ENCODE measurements around the gene ARHGEF2.
"Not testable (repeated sequence)": the region's sequence is repeated elsewhere in the genome, so short reads cannot be mapped to it uniquely, and the experiment has no call there.

The ARHGEF2 gene

DNA sequence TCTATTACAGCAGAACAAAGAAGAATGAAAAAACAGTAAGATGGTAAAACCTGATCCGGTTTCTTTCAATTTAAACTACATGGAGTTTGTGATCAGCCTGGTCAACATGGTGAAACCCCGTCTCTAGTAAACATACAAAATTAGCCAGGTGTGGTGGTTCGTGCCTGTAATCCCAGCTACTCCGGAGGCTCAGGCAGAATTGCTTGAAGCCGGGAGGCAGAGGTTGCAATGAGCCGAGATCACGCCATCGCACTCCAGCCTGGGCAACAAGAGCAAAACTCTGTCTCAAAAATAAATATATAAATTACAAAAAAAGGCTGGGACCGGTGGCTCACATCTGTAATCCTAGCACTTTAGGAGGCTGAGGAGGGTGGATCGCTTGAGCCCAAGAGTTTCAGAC lies 47.6 kb downstream of the ARHGEF2 start:
- not testable (repeated sequence) for H3K36me3 Mint-ChIP-seq; DNase-seq (ENCODE audit: low spot score in 2 of 2); H3K4me3 Mint-ChIP-seq; ATAC-seq; H3K9me3 Mint-ChIP-seq
- H3K27ac Mint-ChIP-seq: peak overlapping the region; percentile 79
- peaks cover 23% of the 10 kb centered on the region for H3K4me1 Mint-ChIP-seq

DNA sequence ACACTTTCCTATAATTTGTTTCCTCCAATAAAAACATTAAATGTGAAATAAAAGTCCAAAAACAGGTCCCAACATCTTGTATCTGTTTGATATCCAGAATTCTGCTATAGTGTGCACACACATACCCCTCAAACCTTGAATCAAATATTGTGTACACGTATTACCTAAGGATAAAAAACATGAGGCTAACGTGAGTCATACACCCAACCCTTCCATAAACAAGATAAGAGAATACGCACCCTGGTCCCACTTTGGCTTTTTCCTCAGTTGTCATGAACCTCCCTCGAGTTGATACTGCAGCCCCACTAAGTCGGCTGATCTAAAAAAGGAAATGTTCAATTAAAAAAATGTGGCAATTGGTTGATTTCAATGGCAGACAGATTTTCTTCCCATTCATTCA lies 49.3 kb downstream of the ARHGEF2 start:
- peaks cover 23% of the 10 kb centered on the region for H3K4me1 Mint-ChIP-seq
- H3K36me3 Mint-ChIP-seq: no peaks in the 10 kb centered on the region
- no peak overlapping the region for H3K27ac Mint-ChIP-seq
- no peak overlapping the region for H3K4me3 Mint-ChIP-seq
- no peak for DNase-seq (ENCODE audit: low spot score in 2 of 2)
- no peak for ATAC-seq
- H3K9me3 Mint-ChIP-seq: no peaks in the 10 kb centered on the region

DNA sequence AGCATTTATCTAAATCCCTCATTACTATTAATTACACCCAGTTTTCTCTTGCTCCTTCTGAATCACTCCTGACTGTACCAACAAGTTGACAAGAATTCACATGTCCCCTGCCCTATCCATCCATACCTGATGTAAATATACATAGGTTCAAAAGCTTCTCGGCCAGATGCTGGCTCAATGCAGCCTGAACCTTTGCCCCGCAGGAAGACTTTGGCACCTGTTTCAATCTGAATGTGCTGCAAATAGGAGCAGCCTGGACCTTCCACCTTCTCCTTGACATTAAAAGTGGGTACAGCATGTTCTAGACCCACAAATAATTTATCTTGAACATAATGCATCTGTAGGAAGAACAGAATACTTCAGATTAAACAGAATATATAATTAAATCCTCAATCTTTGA lies 52.8 kb downstream of the ARHGEF2 start:
- ATAC-seq: no peak

DNA sequence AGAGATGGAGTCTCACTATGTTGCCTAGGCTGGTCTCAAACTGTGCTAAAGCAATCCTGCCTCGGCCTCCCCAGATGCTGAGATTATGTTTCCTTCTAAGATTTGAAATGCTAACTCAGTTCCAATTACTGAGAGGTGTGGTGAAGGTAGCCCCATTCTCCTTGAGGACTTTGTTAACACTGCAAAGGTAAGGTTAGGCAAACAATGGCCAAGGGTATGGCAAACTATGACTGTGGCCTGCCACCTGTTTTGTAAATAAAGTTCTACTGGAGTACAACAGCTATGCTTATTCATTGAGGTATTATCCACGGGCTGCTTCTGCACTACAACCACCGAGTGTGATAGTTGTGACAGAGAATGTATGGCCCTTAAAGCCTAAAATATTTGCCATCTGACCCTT lies 57.6 kb downstream of the ARHGEF2 start:
- Mint-ChIP-seq H3K27ac (no peak overlapping the region), H3K4me3 (no peak overlapping the region), H3K4me1 (peaks cover 7% of the 10 kb centered on the region), H3K9me3 (no peaks in the 10 kb centered on the region), H3K36me3 (no peaks in the 10 kb centered on the region)
- ATAC-seq (no peak), DNase-seq (ENCODE audit: low spot score in 2 of 2) (no peak)

More for the DNA sequence above, 52.8 kb downstream of the ARHGEF2 start:
- Mint-ChIP-seq H3K36me3 (no peaks in the 10 kb centered on the region), H3K9me3 (no peaks in the 10 kb centered on the region), H3K27ac (peak overlapping the region; percentile 54), H3K4me3 (no peak overlapping the region), H3K4me1 (peaks cover 21% of the 10 kb centered on the region)
- no peak for DNase-seq (ENCODE audit: low spot score in 2 of 2)

DNA sequence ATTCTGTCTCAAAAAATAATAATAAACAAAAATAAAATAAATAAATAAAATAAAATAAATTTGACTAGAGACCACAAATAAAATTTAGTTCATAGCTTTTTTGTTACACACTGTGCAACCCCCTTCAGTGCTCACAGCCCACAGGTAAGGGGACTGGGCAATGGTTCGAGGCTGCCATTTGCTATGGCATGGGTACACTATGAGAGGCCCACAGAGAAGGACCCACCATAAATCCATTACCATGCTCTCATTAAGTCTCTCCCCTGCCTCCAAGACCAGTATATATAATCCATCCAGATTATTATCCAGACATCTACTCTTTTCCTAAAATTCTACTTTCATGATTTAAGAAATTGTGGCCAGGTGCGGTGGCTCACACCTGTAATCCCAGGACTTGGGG lies 58.5 kb downstream of the ARHGEF2 start:
- no peak for ATAC-seq
- no peaks in the 10 kb centered on the region for H3K36me3 Mint-ChIP-seq

DNA sequence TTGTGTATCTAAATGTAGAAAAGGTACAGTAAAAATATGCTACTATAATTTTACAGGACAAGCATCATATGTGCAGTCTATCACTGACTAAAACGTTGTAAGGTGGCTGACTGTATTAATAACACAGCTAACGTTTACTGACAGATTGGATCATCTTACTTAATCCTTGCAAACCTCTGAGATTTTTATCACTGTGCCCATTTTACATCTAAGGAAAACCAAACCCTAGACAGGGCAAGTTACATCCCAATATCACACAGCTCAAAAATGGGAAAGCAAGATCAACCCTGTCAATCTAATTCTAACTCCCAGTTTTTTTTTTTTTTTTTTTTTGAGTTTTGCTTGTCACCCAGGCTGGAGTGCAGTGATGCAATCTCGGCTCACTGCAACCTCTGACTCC lies 59.7 kb downstream of the ARHGEF2 start:
- ATAC-seq (no peak), DNase-seq (ENCODE audit: low spot score in 2 of 2) (no peak)
- no peak overlapping the region for H3K27ac Mint-ChIP-seq
- no peaks in the 10 kb centered on the region for H3K9me3 Mint-ChIP-seq
- no peaks in the 10 kb centered on the region for H3K36me3 Mint-ChIP-seq
- H3K4me3 Mint-ChIP-seq: no peak overlapping the region
- peaks cover 7% of the 10 kb centered on the region for H3K4me1 Mint-ChIP-seq

More for the DNA sequence above, 58.5 kb downstream of the ARHGEF2 start:
- Mint-ChIP-seq H3K27ac (no peak overlapping the region), H3K9me3 (no peaks in the 10 kb centered on the region), H3K4me3 (no peak overlapping the region), H3K4me1 (peaks cover 7% of the 10 kb centered on the region)
- DNase-seq (ENCODE audit: low spot score in 2 of 2): no peak

DNA sequence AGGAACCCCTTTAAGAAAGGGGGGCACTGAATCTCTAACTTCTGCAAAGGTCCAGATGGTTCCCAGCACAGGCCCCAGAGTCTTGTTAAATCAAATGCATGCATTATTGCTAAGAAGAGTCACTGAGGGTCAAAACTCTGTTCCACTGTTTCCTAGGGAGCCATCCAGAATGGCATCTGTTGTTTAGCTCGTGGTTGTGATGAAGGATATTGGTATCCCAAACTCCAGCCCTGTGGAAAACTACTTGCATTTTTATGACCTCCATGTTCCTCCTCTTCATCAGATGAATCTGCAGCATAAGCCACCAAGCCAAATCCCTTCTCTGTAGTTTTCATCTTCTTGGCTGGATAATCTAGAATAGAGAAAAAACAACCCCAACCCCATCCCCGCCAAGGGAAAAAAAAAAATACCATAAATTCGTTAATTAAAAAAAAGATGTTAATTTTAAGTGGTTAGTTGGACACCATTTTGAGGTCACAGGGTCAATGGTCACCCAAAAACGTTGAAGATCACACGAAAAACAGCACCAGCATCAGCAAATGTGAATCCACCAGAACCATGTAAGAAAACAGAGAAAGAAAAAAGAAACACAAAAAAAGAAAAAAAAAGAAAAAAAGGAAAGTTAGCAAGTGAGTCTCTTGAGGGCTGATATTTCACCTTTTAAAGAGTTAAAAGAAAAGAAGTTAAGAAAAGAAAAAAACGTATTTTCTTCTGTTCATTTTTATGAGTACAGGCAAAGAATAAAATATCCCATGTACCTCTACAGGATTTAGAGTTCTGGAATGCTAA lies 64.2 kb downstream of the ARHGEF2 start:
- no peaks in the 10 kb centered on the region for H3K9me3 Mint-ChIP-seq
- H3K27ac Mint-ChIP-seq: no peak overlapping the region
- H3K4me1 Mint-ChIP-seq: peaks cover 24% of the 10 kb centered on the region
- no peak overlapping the region for H3K4me3 Mint-ChIP-seq
- no peak for ATAC-seq
- H3K36me3 Mint-ChIP-seq: no peaks in the 10 kb centered on the region
- no peak for DNase-seq (ENCODE audit: low spot score in 2 of 2)

DNA sequence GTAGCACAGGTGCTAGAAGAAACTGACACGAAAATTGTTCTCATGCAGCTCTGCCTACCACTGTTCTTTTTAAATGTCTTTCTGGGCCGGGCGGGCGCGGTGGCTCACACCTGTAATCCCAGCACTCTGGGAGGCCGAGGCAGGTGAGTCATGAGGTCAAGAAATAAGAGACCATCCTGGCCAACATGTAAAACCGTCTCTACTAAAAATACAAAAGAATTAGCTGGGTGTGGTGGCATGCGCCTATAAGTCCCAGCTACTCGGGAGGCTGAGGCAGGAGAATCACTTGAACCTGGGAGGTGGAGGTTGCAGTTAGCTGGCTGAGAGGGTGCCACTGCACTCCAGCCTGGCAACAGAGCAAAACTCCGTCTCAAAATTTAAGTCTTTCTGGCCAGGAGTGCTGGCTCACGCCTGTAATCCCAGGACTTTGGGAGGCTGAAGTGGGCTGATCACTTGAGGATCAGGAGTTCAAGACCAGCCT lies 66.3 kb downstream of the ARHGEF2 start:
- DNase-seq (ENCODE audit: low spot score in 2 of 2): no peak
- no peak for ATAC-seq
- Mint-ChIP-seq H3K27ac (peak overlapping the region; percentile 98), H3K9me3 (no peaks in the 10 kb centered on the region), H3K4me3 (peak overlapping the region; percentile 95), H3K36me3 (no peaks in the 10 kb centered on the region), H3K4me1 (peaks cover 24% of the 10 kb centered on the region)

DNA sequence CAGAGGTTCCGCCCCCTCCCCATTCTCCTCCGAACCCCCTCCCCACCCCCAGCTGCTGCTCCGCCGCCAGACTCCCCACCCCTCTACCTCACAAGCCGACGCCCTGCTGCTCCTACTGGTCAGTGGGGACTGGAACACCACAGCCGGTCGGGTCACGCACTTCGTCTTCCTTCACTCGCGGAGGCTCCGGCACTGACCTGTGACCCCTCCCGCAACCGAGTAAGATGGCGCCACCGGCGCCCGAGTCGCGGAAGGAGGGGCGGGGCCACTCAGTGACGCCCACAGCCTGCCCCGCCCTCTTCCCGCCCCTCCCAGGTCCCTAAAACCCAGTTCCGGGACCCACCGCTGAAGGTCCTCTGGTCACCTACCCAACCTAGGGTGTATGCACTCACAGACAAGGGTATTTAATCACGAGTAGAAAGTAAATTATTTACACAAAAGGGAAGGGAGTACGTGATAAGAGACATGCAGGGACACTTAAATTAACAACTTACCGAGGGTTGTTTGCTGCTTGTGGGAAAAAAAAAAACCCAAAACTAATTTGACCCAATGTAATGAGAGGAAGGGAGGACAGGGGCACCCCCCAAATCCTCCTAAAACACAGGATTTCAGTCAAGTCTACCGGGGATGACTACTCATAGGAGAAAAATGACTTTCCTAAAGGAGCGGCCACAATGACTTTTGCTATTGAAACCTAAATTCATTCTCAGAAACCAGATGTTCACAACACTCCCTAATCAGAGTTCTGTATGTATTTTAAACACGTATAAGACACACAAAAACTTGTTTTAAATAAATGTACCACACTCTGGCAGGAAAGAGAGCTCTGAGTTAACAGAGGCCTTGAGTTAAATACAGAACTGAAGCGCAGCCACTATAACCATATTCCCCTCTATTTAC lies 66.9 kb downstream of the ARHGEF2 start, which contains the start of gene RIT1:
RIT1 (minus strand) TSS at position 194 of the 900 bp plus-strand sequence. CDS start 588 bp downstream, outside the sequence.
- Mint-ChIP-seq H3K4me3 (peak within 1 kb of the TSS; percentile 95), H3K9me3 (no peaks in the 10 kb centered on the region), H3K36me3 (no peaks in the 10 kb centered on the region), H3K27ac (peak within 1 kb of the TSS; percentile 98), H3K4me1 (peaks cover 24% of the 10 kb centered on the region)
- peak; percentile 74 to 88 for DNase-seq (ENCODE audit: low spot score in 2 of 2)
- ATAC-seq: peak; percentile 93

DNA sequence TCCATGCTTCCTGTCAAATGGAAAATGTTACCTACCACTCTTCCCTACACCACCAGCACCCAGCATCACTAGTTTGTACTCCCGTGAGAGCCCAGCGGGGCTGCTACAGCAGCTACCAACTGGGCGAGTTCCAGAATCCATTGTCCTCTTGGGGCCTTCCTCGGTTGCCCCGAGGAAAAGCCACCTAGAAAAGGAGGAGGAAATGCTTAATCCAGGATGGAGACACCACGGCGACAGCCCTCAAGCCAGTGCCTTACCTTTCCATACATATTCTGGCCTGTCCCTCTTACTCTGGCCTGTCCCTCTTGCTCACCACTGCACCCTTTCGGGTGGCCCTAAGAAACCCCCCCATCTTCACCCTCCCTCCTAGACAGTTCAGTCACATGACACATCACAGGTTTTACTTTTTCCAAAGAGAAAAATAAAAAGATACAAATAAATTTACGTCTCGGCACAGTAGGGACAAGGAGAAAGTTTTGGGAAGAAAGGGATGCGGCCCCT lies 67.7 kb downstream of the ARHGEF2 start:
- Mint-ChIP-seq H3K4me1 (peaks cover 24% of the 10 kb centered on the region), H3K36me3 (no peaks in the 10 kb centered on the region), H3K27ac (peak overlapping the region; percentile 98), H3K4me3 (peak overlapping the region; percentile 95), H3K9me3 (no peaks in the 10 kb centered on the region)
- ATAC-seq (peak; percentile 48), DNase-seq (ENCODE audit: low spot score in 2 of 2) (peak; percentile 9 to 61)

DNA sequence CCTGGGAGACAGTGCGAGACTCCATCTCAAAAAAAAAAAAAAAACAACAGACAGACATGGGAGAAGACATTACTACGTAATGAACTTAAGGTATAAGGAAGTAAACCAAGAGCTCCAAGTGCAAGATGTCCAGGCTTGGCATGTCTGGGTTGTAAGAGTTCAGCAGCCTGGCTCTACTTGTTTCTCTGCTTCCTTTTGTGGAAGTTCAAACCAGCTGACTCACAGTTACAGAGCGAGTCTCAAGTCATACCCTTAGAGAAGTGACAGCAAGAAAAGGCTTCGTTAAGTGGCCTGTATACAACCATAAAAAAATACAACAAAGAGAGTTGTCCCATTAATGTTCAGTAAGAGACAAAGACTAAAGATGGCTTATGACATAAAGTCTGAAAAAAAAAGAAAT lies 68.5 kb downstream of the ARHGEF2 start:
- peaks cover 24% of the 10 kb centered on the region for H3K4me1 Mint-ChIP-seq
- ATAC-seq (no peak), DNase-seq (ENCODE audit: low spot score in 2 of 2) (no peak)
- H3K9me3 Mint-ChIP-seq: no peaks in the 10 kb centered on the region
- H3K27ac Mint-ChIP-seq: peak overlapping the region; percentile 98
- no peaks in the 10 kb centered on the region for H3K36me3 Mint-ChIP-seq
- peak overlapping the region; percentile 95 for H3K4me3 Mint-ChIP-seq

DNA sequence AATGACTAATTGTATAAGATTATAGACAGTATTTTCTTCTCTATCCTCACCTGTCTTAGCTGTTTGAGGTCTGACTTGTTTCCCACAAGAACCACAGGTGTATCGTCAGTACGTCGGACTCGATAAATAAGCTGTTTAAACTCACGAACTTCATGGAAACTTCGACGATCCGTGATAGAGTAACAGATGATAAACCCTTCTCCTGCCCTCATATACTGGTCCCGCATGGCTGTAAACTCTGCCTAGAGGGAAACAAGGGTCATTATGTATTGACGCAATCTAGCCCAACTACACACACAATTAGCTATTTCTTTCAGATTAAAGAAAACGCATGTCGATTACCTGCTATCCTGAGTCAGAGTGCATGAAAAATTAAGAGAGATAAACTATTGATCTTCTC lies 74.1 kb downstream of the ARHGEF2 start:
- no peaks in the 10 kb centered on the region for H3K36me3 Mint-ChIP-seq
- peak overlapping the region; percentile 18 for H3K27ac Mint-ChIP-seq

DNA sequence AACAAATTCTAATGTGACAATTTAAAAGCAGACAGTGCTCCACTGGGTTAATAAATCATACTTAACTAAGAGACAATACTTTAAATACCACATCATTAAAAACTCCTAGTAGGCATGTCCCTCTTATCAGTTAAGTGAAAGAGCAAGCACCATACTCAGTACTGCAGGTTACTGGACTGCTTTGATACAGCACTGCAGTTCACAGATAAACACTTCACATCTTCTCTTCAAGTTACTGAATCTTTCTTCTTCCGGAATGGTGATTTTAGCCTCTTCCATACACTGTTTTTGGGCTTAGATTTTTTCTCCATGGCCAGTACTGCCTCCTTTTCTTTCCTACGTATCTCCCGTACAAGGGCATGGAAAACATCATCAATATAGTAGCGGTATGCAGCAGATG lies 78.2 kb downstream of the ARHGEF2 start:
- Mint-ChIP-seq H3K4me1 (no peaks in the 10 kb centered on the region), H3K27ac (no peak overlapping the region), H3K9me3 (no peaks in the 10 kb centered on the region), H3K4me3 (no peak overlapping the region), H3K36me3 (no peaks in the 10 kb centered on the region)
- ATAC-seq: no peak
- no peak for DNase-seq (ENCODE audit: low spot score in 2 of 2)

More for the DNA sequence above, 74.1 kb downstream of the ARHGEF2 start:
- no peak overlapping the region for H3K4me3 Mint-ChIP-seq
- DNase-seq (ENCODE audit: low spot score in 2 of 2) (no peak), ATAC-seq (no peak)
- H3K4me1 Mint-ChIP-seq: no peaks in the 10 kb centered on the region
- H3K9me3 Mint-ChIP-seq: no peaks in the 10 kb centered on the region

DNA sequence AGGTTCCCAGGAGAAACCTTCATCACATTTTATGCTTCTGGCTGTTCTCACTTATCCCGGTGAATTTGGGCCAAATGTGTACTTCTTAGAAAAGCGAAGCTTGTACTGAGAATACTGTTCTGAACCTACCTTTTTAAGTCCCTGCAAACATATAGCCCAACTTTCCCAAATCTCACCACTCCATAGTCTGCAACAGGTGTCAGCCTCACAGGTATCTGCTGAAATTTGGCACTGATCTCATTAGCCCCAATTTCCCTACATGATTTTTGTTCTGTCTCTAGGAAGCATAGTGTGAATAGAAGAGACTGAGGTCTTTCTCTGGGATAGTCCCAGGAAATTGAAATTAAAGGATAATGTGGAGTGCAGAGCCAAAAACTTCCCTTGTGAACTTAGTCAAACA lies 78.7 kb downstream of the ARHGEF2 start:
- DNase-seq (ENCODE audit: low spot score in 2 of 2) (no peak), ATAC-seq (no peak)
- Mint-ChIP-seq H3K36me3 (no peaks in the 10 kb centered on the region), H3K27ac (no peak overlapping the region), H3K9me3 (no peaks in the 10 kb centered on the region), H3K4me3 (no peak overlapping the region), H3K4me1 (no peaks in the 10 kb centered on the region)

DNA sequence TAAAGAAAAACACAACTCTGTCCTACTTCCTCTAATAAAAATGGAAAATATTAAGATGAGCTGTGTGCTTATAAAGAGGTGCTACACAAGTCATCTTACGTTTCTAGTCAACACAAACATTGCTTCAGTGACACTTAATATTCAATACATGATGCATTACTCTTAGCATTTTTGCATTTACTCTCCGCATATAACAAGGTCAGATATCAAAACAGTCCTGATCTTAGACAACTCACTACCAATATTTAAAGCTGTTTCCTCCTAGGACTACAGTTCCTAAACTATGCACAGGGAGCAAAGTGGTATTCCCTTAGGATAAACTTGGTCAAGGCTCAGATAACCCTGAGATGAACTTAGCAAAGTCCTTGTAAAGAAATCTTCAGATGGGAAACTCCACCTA lies 79.5 kb downstream of the ARHGEF2 start:
- Mint-ChIP-seq H3K27ac (peak overlapping the region; percentile 59), H3K4me3 (no peak overlapping the region), H3K9me3 (no peaks in the 10 kb centered on the region), H3K36me3 (no peaks in the 10 kb centered on the region), H3K4me1 (peaks cover under 1% of the 10 kb centered on the region)
- DNase-seq (ENCODE audit: low spot score in 2 of 2) (no peak), ATAC-seq (no peak)

Data from stimulated activated effector memory CD8-positive, alpha-beta T cell treated with anti-CD3 and anti-CD28 coated beads, Interleukin-12 subunit alpha, Interleukin-12 subunit beta, amount 100 ng/mL, for 72 hours (primary cell).